ENCODE results near the gene VAV2. TPM values are rescaled to one million over a fixed set of nuclear protein-coding genes. Genes with fewer than 3 reads are reported as not detected.

VAV2 gene
- total and polyA plus RNA-seq, 2 of the 4 experiments (the other 2 are of a cell fraction) = 10.8 to 13.4 TPM

DNA sequence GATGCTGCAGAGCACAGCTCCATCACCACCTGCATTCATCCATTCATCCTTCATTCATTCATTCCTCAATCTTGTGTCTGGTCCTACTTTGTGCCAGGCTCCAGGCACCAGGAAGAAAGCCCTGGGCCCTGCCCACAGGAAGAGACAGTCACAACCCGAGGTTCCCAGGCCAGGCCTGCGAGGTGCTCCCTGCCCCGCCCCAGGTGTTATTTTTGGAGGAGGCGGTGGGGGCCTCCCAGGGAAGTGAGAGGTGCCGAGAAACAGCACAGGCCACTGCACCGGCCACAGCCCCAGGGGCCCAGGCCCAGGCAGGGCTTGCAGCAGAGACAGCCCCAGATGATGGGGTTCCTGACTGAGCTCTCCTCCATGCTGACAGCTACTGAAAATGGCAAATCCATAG, 33.4 kb downstream of the VAV2 start:
- Histone ChIP-seq H2BK15ac (ENCODE audit: low read depth, low read length) (no peak overlapping the region), H3K23ac (ENCODE audit: low read depth, low read length) (no peak overlapping the region), H3K18ac (ENCODE audit: low read depth, low read length) (no peak overlapping the region), H3K27ac (ENCODE audit: insufficient read depth, low read length) (no peak overlapping the region), H4K8ac (ENCODE audit: low read depth in 2 of 2, low read length in 2 of 2) (no peak overlapping the region), H4K20me1 (ENCODE audit: insufficient read depth, low read length) (peaks cover 79% of the 10 kb centered on the region), H3K9ac (ENCODE audit: low read depth, low read length) (no peak overlapping the region), H2BK5ac (ENCODE audit: low read depth, low read length, poor library complexity, severe bottlenecking) (no peak overlapping the region), H2AK9ac (replicated peaks; ENCODE audit: low read depth, low read length, poor library complexity) (no peak overlapping the region), H3K79me1 (ENCODE audit: low read depth in 1 of 2, low read length in 2 of 2) (peaks cover 21 to 86% of the 10 kb centered on the region in 2 experiments), H2AFZ (replicated peaks; ENCODE audit: low read length, poor library complexity) (no peak overlapping the region), H3K36me3 (ENCODE audit: control insufficient read depth, insufficient read depth, low read length) (no peaks in the 10 kb centered on the region), H4K91ac (ENCODE audit: insufficient read depth, low read depth, low read length) (no peak overlapping the region), H3K9me3 (ENCODE audit: control insufficient read depth, insufficient read depth, low read length) (no peaks in the 10 kb centered on the region), H3K4me1 (ENCODE audit: control insufficient read depth, insufficient read depth, low read length) (peaks cover 24% of the 10 kb centered on the region), H4K5ac (ENCODE audit: low read depth, low read length) (no peak overlapping the region), H3K4ac (ENCODE audit: low read depth, low read length) (no peak overlapping the region), H2BK20ac (ENCODE audit: low read depth, low read length) (no peak overlapping the region), H3K9me1 (ENCODE audit: insufficient read depth, low read length) (peaks cover 15% of the 10 kb centered on the region), H3K56ac (ENCODE audit: extremely low read depth, insufficient read depth, low read length) (no peak overlapping the region), H3K27me3 (ENCODE audit: control insufficient read depth, insufficient read depth, low read length) (no peaks in the 10 kb centered on the region), H2AK5ac (ENCODE audit: low read depth, low read length) (no peak overlapping the region; the same call in 1 of the 2 replicates), H3K4me2 (ENCODE audit: low read depth, low read length) (no peak overlapping the region), H3K4me3 (ENCODE audit: insufficient read depth, low read depth, low read length) (no peak overlapping the region), H3K14ac (replicated peaks; ENCODE audit: low read depth, low read length) (no peak overlapping the region), H2BK120ac (ENCODE audit: low read depth, low read length) (no peak overlapping the region)
- WGBS, 2 experiments (ENCODE audit: extremely low coverage in 2 of 2, insufficient read length in 1 of 2) = 100% methylated on average over 2 of the region's 6 CpGs; no CpG with 5 or more reads in 1 of the 2 experiments
- in situ Hi-C loops (cut with MboI; ENCODE audit: low sequenced_read_pairs) (no loop called here), dilution Hi-C loops (cut with HindIII; ENCODE audit: low sequenced_read_pairs, unreplicated experiment) (no loop called here), intact Hi-C loops (cut with micrococcal nuclease) (no loop called here)
- POLR2A ChIA-PET (ENCODE audit: unreplicated experiment) = no interaction called here
- no TSS peak for BruUV-seq (replicated peaks)
- CTCF ChIA-PET = no interaction called here
- no peak for DNase-seq
- TF ChIP-seq, protein P1, sequence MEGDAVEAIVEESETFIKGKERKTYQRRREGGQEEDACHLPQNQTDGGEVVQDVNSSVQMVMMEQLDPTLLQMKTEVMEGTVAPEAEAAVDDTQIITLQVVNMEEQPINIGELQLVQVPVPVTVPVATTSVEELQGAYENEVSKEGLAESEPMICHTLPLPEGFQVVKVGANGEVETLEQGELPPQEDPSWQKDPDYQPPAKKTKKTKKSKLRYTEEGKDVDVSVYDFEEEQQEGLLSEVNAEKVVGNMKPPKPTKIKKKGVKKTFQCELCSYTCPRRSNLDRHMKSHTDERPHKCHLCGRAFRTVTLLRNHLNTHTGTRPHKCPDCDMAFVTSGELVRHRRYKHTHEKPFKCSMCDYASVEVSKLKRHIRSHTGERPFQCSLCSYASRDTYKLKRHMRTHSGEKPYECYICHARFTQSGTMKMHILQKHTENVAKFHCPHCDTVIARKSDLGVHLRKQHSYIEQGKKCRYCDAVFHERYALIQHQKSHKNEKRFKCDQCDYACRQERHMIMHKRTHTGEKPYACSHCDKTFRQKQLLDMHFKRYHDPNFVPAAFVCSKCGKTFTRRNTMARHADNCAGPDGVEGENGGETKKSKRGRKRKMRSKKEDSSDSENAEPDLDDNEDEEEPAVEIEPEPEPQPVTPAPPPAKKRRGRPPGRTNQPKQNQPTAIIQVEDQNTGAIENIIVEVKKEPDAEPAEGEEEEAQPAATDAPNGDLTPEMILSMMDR (conservative IDR thresholded peaks at IDR 0.05; ENCODE audit: low read depth, low read length) = no peak
- TF ChIP-seq BHLHE40 (IDR thresholded peaks at IDR 0.05; ENCODE audit: low read depth, low read length) = no peak
- TF ChIP-seq MXI1 (IDR thresholded peaks at IDR 0.05; ENCODE audit: borderline replicate concordance, low read depth, low read length) = no peak
- TF ChIP-seq RFX5 (IDR thresholded peaks at IDR 0.05; ENCODE audit: low read depth, low read length) = no peak
- TF ChIP-seq MAFK (IDR thresholded peaks at IDR 0.05; ENCODE audit: low read depth, low read length) = no peak
- no peak for TF ChIP-seq RAD21 (IDR thresholded peaks at IDR 0.05; ENCODE audit: low read length)
- TF ChIP-seq MAZ (IDR thresholded peaks at IDR 0.05; ENCODE audit: borderline replicate concordance, low read depth, low read length) = no peak
- TF ChIP-seq NFE2L2 (IDR thresholded peaks at IDR 0.05; ENCODE audit: low read depth, low read length) = no peak
- no peak for TF ChIP-seq FOS (IDR thresholded peaks at IDR 0.05; ENCODE audit: low read depth, low read length)
- TF ChIP-seq CEBPB (IDR thresholded peaks at IDR 0.05; ENCODE audit: low read depth, low read length) = no peak
- TF ChIP-seq, protein P2, sequence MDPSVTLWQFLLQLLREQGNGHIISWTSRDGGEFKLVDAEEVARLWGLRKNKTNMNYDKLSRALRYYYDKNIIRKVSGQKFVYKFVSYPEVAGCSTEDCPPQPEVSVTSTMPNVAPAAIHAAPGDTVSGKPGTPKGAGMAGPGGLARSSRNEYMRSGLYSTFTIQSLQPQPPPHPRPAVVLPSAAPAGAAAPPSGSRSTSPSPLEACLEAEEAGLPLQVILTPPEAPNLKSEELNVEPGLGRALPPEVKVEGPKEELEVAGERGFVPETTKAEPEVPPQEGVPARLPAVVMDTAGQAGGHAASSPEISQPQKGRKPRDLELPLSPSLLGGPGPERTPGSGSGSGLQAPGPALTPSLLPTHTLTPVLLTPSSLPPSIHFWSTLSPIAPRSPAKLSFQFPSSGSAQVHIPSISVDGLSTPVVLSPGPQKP (IDR thresholded peaks at IDR 0.05; ENCODE audit: borderline replicate concordance, low read depth, low read length) = no peak
- no peak for TF ChIP-seq POLR2A (IDR thresholded peaks at IDR 0.05; ENCODE audit: low read depth, low read length)
- no peak for TF ChIP-seq CHD1 (IDR thresholded peaks at IDR 0.05; ENCODE audit: low read depth, low read length)
- no peak for TF ChIP-seq RCOR1 (IDR thresholded peaks at IDR 0.05; ENCODE audit: insufficient replicate concordance, low read length)
- TF ChIP-seq, protein P3, sequence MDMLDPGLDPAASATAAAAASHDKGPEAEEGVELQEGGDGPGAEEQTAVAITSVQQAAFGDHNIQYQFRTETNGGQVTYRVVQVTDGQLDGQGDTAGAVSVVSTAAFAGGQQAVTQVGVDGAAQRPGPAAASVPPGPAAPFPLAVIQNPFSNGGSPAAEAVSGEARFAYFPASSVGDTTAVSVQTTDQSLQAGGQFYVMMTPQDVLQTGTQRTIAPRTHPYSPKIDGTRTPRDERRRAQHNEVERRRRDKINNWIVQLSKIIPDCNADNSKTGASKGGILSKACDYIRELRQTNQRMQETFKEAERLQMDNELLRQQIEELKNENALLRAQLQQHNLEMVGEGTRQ (IDR thresholded peaks at IDR 0.05; ENCODE audit: low read depth, low read length) = no peak
- TF ChIP-seq SMC3 (IDR thresholded peaks at IDR 0.05; ENCODE audit: low read depth, low read length) = no peak
- no peak for ATAC-seq (ENCODE audit: low read depth)
